GM19468 (cell line): ENCODE measurements around the gene SCARF1.

ENCODE experiments used
- ATAC-seq: cut with Tn5 transposase; IDR thresholded peaks from one replicate; pipeline ENCODE4 v1.9.1; 2021; ENCODE audit warnings: mild to moderate bottlenecking, moderate library complexity, moderate number of reproducible peaks; ENCODE audit not compliant: unreplicated experiment; ENCODE audit errors: extremely low read depth

Gene SCARF1

GRCh38 chr17:1648963-1649843 is 3.7 kb upstream of the SCARF1 start:
- ATAC-seq, result peak; percentile 38

DNA sequence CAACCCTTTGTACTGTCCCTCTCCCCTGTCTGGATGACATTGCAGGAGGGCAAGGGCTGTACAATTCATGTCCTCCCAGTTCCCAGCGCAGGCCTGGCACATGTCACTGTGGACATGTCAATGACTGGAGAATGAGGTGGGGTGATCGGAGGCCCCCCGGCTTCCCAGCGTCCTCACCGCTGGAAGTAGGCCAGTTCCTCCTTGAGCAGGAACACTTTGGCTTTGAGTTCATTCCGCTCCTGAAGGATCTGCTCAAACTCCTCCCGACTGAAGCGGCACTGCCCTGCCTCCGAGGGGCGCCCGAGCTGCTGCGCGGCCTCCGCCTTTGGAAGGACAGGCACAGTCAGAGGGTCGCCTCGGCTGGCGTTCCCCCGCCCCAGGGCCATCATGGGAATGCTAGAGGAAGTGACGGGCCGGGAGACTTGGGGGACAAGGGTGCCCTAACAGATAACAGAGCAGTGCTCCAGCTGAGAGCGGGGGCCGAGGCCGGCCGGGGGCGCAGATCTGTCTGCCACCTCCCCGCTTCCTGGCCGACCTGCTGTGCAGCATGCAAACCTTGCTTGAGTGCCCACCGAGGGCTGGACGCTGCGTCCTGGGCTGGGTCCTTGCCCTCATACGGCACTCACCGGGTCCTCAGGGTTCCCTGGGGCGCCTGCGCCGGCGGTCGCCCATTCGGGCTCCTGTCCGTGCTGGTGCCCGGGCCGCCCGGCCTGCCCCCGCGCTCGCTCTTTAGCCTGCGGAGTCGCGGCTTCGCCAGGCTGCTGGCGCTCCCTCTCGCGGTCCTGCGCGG is 2.8 kb upstream of the SCARF1 start:
- peak; percentile 4 for ATAC-seq

DNA sequence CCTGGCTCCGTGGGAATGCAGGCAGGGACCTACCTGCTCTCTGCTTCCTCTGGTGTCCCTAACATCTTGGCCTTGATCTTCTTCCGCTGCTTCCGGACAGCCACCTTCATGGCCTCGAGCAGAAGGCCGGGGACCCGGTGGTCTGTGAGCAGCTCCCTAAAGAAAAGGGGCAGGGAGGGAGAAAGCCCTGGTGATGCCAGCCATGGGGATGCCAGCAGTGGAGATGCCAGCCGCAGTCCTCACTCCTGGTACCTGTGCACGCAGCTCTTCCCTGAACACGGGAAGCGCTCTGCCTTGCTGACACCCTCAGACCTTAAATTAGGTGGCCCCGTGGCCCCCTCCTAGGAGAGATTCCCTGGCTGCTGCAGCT is 2.3 kb upstream of the SCARF1 start:
- no peak for ATAC-seq

DNA sequence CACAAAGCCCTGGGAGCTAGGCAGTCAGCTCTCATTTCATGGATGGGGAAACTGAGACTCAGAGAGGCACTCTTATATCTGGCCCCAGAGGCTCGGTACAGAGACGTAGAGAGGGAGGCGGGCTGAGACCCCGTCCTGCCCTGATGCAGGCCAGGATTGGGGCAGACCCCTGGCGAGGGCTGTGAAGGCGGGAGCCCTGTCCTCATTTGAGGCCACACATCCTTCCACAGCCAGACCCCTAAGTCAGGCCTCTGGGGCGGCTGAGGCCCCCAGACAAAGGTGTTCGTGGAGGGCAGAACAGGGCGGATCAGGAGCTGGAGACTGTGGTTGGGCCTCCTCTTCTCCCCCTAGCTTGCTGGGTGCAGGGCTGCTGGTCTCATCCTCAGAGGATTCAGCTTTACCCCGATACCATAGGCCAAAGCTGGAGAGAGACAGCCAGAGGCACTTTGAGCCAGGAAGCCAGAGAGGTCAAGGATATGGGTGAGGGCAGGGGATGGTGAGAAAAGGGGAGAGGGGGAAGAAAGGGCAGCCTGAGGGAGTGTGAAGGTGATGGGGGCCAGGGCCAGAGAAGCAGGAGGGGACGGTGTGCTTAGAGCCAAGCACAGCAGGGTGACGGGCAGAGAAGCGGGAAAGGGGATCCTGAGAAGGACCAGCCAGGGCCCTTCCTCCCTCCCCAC is 805 bp upstream of the SCARF1 start:
- ATAC-seq, result no peak

GRCh38 chr17:1644493-1645206 is 882 bp downstream of the SCARF1 start:
- no peak for ATAC-seq

- no peak for ATAC-seq
Measured at GRCh38 chr17:1643999-1644492, 1.5 kb downstream of the SCARF1 start.

GRCh38 chr17:1643293-1643998 is 2.1 kb downstream of the SCARF1 start:
- no peak for ATAC-seq

- ATAC-seq, result no peak
Measured at GRCh38 chr17:1641065-1641403, 4.5 kb downstream of the SCARF1 start.

GRCh38 chr17:1640329-1641064 is 5.0 kb downstream of the SCARF1 start:
- no peak for ATAC-seq

- no peak for ATAC-seq
Measured at GRCh38 chr17:1639549-1640180, 5.9 kb downstream of the SCARF1 start.

- no peak for ATAC-seq
Measured at GRCh38 chr17:1638624-1639300, 6.8 kb downstream of the SCARF1 start.

DNA sequence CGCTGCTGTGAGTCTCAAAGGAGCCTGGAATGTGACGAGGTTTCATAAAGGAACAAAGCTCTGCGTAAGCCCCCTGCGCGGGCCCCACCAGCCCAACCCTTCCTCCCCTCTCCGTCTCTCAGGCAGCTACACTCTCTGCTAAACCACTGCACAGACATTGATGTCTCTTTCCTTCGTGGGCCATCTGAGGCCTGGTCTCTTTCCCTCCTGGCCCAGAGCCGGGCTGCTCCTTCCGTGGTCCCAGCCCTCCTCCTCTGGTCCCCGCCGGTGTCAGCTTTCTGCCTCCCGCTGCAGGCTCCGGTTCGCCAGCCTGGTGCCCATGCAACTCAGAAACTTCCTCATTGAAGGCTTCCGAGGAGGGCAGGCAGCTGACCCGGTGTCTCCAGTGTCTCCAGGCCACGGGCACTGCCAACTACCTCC is 7.4 kb downstream of the SCARF1 start:
- ATAC-seq, result no peak

DNA sequence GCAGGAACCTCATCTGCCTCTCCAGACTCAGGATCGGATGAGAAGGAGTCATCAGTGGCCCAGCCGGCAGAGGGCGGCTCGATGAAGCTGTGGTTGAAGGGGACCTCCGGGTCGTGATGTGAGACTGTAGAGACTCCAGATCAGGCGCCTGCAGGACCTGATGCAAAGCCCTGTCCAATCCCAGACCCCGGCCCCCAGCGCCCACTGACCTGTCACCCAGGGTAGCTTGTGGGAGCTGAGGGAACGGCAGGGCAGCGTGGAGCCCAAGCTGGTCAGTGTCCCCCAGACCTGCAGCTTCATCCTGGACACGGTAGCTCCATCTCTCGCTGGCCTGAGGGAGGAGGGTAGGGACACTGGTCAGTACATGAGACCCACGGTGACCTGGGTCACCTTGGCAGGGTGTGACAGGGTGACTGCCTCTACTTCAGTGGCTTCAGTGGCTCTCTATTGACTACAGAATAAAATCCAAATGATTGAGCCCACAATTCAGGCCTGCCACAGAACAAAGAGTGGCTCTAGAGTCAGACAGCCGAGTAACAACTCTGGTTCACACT is 8.7 kb downstream of the SCARF1 start:
- no peak for ATAC-seq

DNA sequence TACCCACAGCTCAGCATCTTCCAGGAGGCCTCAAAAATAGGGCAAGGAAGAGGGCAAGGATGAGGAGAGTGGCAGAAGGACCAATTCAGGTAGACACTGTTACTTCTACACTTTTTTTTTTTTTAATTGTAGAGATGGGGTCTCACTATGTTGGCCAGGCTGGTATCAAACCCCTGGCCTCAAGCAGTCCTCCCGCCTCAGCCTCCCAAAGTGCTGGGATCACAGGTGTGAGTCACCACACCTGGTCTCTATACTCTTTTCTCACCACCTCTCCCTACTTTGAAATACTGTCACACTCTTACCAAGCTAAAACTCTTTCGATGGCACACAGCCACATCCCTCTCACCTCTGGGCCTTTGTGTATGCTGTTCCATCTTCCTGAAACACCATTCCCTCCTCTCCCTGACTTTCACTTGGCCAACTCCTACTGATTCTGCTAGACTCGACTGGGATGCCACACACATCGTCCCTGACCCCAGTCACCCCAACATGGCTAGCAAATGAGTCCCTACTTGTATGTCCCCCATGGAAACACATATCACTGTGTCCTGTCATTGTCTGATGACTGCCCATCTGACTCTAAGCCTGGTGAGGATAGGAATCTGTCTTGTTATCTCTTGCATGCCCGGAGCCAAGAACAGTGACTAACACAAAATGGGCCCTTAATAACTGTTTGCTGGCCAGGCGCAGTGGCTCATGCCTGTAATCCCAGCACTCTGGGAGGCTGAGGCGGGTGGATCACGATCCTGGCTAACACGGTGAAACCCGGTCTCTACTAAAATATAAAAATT is 9.7 kb downstream of the SCARF1 start:
- no peak for ATAC-seq

GRCh38 chr17:1634841-1635650 is 10.5 kb downstream of the SCARF1 start:
- no peak for ATAC-seq

DNA sequence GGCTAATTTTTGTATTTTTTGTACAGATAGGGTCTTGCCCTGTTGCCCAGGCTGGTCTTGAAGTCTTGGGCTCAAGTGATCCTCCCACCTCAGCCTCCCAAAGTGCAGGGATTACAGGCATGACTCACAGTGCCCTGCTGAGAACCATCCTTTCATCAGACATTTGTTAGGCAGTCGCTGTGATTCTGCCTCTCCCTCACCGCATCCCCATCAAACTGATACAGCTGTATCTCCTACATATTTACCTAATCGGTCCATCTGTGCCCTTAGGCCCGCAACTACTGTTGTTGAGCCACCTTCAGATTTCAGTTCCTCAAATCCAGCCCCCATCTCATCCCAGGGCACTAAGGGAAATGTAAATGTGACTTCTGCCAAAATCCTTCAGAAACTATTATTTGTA is 14.9 kb downstream of the SCARF1 start:
- no peak for ATAC-seq
